ENCODE results near the gene OGFRL1. TPM values are rescaled to one million over a fixed set of nuclear protein-coding genes. Genes with fewer than 3 reads are reported as not detected.

Gene OGFRL1
- 4.3 to 7.2 TPM (median 5.4 TPM) in 5 replicates for total RNA-seq (2022; extraction: Qiagen RNA extraction)

DNA sequence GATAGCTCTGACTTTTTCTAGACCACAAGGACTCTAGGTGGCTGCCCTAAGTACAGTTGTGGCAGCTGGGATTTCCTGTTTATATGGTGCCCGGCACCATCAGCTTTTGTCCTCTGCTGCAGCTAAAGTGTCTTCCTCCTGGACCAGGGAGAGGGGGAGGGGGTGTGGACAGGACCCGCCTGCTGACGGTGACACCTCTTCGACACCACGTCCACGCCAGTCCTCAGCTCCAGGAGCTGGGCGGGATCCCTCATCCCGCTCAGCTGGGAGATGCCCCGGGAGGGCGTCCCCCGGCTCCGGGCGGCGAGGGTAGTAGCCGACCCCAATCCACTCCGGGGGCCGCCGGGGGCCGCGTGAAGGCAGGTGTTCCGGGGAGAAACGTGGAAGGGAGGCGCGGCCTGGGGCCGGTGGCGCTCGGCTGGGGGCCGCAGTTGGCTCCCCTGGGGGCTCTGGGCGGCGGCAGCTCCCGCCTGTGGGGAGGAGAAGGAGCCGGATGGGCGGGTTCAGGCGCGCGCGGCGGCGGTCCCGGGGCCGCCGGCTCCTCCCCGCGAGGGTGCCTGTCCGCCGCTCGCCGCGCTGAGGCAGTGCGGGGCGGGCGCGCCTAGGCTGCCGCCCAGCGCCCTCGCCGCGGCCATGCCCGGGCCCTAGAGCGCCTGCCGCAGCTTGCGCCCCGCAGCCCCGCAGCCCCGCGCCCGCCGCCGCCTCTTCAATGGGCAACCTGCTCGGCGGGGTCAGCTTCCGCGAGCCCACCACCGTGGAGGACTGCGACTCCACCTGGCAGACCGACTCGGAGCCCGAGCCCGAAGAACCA lies at the start of gene OGFRL1:
Gene OGFRL1 (plus strand): TSS at position 584 of the 811 bp plus-strand sequence. CDS start 126 bp downstream, at position 710.

